SK-N-SH (cell line): ENCODE data around the gene ST6GALNAC1. TPM values are rescaled to one million over a fixed set of nuclear protein-coding genes. Genes with fewer than 3 reads are reported as not detected.

ENCODE experiments used
- CTCF ChIA-PET: fragments of 300-600, 350-600 bp; formaldehyde crosslinking; extraction: SDS; loops from one replicate; lab custom pipeline; 2021; lab: Yijun Ruan, JAX
- POLR2A ChIA-PET: fragments of 350-600 bp; sonication (Branson Sonifier 250); formaldehyde crosslinking; extraction: SDS; loops from one replicate; lab custom pipeline; 2020; ENCODE audit warnings: antibody characterized with exemption, inconsistent platforms; lab: Yijun Ruan, JAX
- DNase-seq: peaks from one replicate; pipeline ENCODE4 v3.0.0; 2012
- H2AFZ ChIP-seq: fragments of 200-600 bp; sonication (generic); 2 replicates; pipeline ENCODE4 v1.8.1; 2016; ENCODE audit warnings: antibody characterized with exemption, mild to moderate bottlenecking, low read depth
- H3F3A ChIP-seq: fragments of 200-600 bp; sonication (generic); replicated peaks from 2 replicates; pipeline ENCODE3; 2016; ENCODE audit warnings: antibody characterized with exemption, mild to moderate bottlenecking; ENCODE audit not compliant: insufficient read depth
- H3K27ac ChIP-seq, 2 experiments: fragments of 200-500 bp in 1 of 2; fragments of 200-600 bp in 1 of 2; sonication (Bioruptor generic) in 1 of 2; sonication (generic), shearing (Covaris generic) in 1 of 2; 2 replicates each; pipeline versions ENCODE4 v1.5.1 to v1.6.1; 2014 to 2016; ENCODE audit warnings: low read depth in 2 of 2, inconsistent platforms in 1 of 2, low read length in 1 of 2, mild to moderate bottlenecking in 1 of 2, mixed read lengths in 1 of 2
- H3K27me3 ChIP-seq: fragments of 200-600 bp; sonication (generic), shearing (Covaris generic); 2 replicates; pipeline ENCODE4 v1.6.1; 2016; ENCODE audit warnings: mixed run types; ENCODE audit not compliant: insufficient read depth
- H3K36me3 ChIP-seq, 2 experiments: fragments of 200-500 bp in 1 of 2; fragments of 200-600 bp in 1 of 2; sonication (Bioruptor generic) in 1 of 2; sonication (generic) in 1 of 2; replicated peaks in 1 of 2; 2 replicates each; pipeline versions ENCODE3 to v1.5.1; 2014 to 2016; ENCODE audit warnings: low read length in 1 of 2, mild to moderate bottlenecking in 1 of 2; ENCODE audit not compliant: insufficient read depth in 2 of 2, control insufficient read depth in 1 of 2
- H3K4me1 ChIP-seq, 2 experiments: fragments of 200-500 bp in 1 of 2; fragments of 200-600 bp in 1 of 2; sonication (Bioruptor generic) in 1 of 2; sonication (generic), shearing (Covaris generic) in 1 of 2; 2 replicates each; pipeline versions ENCODE4 v1.5.1 to v1.6.1; 2014 to 2016; ENCODE audit warnings: low read depth in 1 of 2, low read length in 1 of 2, mixed run types in 1 of 2; ENCODE audit not compliant: insufficient read depth in 2 of 2, control insufficient read depth in 1 of 2
- H3K4me2 ChIP-seq: fragments of 200-600 bp; sonication (generic), shearing (Covaris generic); 2 replicates; pipeline ENCODE4 v1.6.1; 2017; ENCODE audit warnings: mixed run types
- H3K4me3 ChIP-seq, 2 experiments: fragments of 200-500 bp in 1 of 2; fragments of 200-600 bp in 1 of 2; sonication (Bioruptor generic) in 1 of 2; sonication (generic), shearing (Covaris generic) in 1 of 2; 2 replicates each; pipeline versions ENCODE4 v1.5.1 to v1.8.1; 2014 to 2016; ENCODE audit warnings: low read depth in 2 of 2, inconsistent platforms in 1 of 2, low read length in 1 of 2, mild to moderate bottlenecking in 1 of 2, mixed read lengths in 1 of 2, moderate library complexity in 1 of 2
- H3K79me2 ChIP-seq: fragments of 200-600 bp; sonication (generic); 2 replicates; pipeline ENCODE4 v1.8.1; 2017; ENCODE audit warnings: mild to moderate bottlenecking; ENCODE audit not compliant: insufficient read depth
- H3K9ac ChIP-seq: fragments of 200-600 bp; sonication (generic); 2 replicates; pipeline ENCODE4 v1.6.1; 2017; ENCODE audit warnings: mixed run types
- H3K9me2 ChIP-seq: fragments of 200-600 bp; sonication (generic); 2 replicates; pipeline ENCODE4 v1.6.1; 2017; ENCODE audit warnings: mixed run types
- H3K9me3 ChIP-seq: fragments of 200-600 bp; sonication (generic); 2 replicates; pipeline ENCODE4 v1.6.1; 2017; ENCODE audit warnings: mixed run types, mild to moderate bottlenecking, moderate library complexity
- H4K20me1 ChIP-seq: fragments of 200-600 bp; sonication (generic); 2 replicates; pipeline ENCODE4 v1.6.1; 2017; ENCODE audit warnings: mild to moderate bottlenecking, mixed run types; ENCODE audit not compliant: insufficient read depth
- CHD2 ChIP-seq: fragments of 150-350 bp; IDR thresholded peaks from 2 replicates; pipeline ENCODE4 v1.6.1; 2018; ENCODE audit warnings: low read length; ENCODE audit not compliant: partially characterized antibody
- EP300 ChIP-seq, 2 experiments: IDR thresholded peaks; 2 replicates each; pipeline versions ENCODE4 v1.4.0 to v1.6.1; 2012; ENCODE audit warnings: borderline replicate concordance in 1 of 2, low read depth in 1 of 2, low read length in 1 of 2
- EZH2phosphoT487 ChIP-seq: fragments of 200-600 bp; sonication (generic); IDR thresholded peaks from 2 replicates; pipeline ENCODE4 v1.6.1; 2017; ENCODE audit warnings: low read depth, mixed run types, mild to moderate bottlenecking, antibody characterized with exemption, moderate library complexity, borderline replicate concordance
- FOSL2 ChIP-seq: IDR thresholded peaks from 2 replicates; pipeline ENCODE4 v1.4.0; 2012; ENCODE audit warnings: low read depth, mild to moderate bottlenecking, moderate library complexity, borderline replicate concordance
- MXI1 ChIP-seq: IDR thresholded peaks from 2 replicates; pipeline ENCODE4 v1.6.1; 2012; ENCODE audit warnings: mild to moderate bottlenecking, low read depth, low read length, improper control_type of control experiment
- RAD21 ChIP-seq: IDR thresholded peaks from 2 replicates; pipeline ENCODE4 v1.6.1; 2012; ENCODE audit warnings: mild to moderate bottlenecking, low read length
- RCOR1 ChIP-seq: fragments of 150-350 bp; IDR thresholded peaks from 2 replicates; pipeline ENCODE4 v1.6.1; 2017; ENCODE audit warnings: antibody characterized with exemption, low read length
- SIN3A ChIP-seq: IDR thresholded peaks from 2 replicates; pipeline ENCODE4 v1.6.1; 2012; ENCODE audit warnings: low read depth, mild to moderate bottlenecking, low read length, moderate library complexity, borderline replicate concordance
- TCF12 ChIP-seq: IDR thresholded peaks from 2 replicates; pipeline ENCODE4 v1.4.0; 2012
- WGBS: methylation state at CpG from one replicate; pipeline ENCODE4 v1.1.6; 2017; ENCODE audit warnings: low lambda C conversion rate; 5-methylcytosine and 5-hydroxymethylcytosine counted together
- polyA plus RNA-seq, 3 experiments: library from polyadenylated mRNA; depleted of rRNA; stranded (reverse); fragments of >200 nt; gene quantifications; 2 replicates each; pipeline ENCODE4 v1.2.3, GENCODE V29; 2012
- TF ChIP-seq, protein P1 (sequence below): IDR thresholded peaks from 2 replicates; pipeline ENCODE4 v1.6.1; 2012; ENCODE audit warnings: mild to moderate bottlenecking, low read depth, low read length, moderate library complexity
- TF ChIP-seq, protein P2 (sequence below): IDR thresholded peaks from 2 replicates; pipeline ENCODE4 v1.4.0; 2012; ENCODE audit warnings: low read depth, borderline replicate concordance

The ST6GALNAC1 gene
- polyA plus RNA-seq, 1 of the 3 experiments (the other 2 are of a cell fraction) = not detected

DNA sequence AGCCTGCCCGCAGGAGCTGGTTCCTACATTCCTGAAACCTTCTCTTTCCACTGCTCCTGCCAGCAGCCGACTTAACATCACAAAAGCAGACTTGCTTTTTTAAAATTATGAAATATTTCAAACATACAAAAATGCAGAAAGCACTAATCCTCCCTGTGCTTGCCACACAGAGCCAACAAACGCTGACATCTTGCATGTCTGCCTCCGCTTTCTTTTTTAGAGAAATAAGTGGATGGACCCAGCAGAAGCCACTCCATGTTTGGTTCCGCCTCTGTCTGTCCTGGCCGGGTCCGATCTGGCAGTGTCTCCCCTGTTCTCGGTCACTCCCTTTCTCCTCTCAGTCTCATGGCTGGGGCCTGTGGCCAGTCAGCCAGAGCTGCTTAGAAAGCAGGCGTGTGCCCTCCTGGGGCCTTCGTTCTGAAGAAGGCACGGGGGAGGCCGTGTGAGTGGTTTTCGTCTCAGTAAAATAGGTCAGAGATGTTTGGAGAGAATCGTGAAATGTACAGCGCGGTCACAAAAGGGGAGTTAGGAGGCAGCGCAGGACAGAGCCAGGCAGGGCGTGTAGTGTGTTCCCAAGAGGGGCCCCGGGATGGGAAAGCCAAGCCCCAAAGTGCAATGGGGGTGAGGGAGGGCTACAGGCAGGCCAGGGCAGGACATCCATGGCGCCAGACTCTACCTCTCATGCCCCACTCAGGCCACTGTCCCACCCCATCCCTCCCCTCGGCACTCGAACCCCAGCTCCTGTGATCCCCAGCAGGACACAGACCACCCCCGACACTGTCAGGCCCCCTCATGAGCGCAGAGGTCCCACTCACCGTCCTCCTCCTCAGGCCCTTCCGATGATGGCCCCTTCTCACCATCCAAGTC lies 44.0 kb upstream of the ST6GALNAC1 start:
- Histone ChIP-seq H3K4me1 (peaks cover 0 to 20% of the 10 kb centered on the region in 2 experiments; a peak in 1 of 4 replicates), H3K4me2 (no peak overlapping the region), H2AFZ (no peak overlapping the region), H3K27ac (peak overlapping the region in 1 of 2 experiments; percentile 13; a peak in 2 of 4 replicates), H3F3A (peaks cover 4% of the 10 kb centered on the region), H3K4me3 (no peak overlapping the region), H3K27me3 (no peaks in the 10 kb centered on the region), H3K79me2 (peaks cover 40% of the 10 kb centered on the region), H3K9ac (no peak overlapping the region), H3K9me3 (no peaks in the 10 kb centered on the region), H3K36me3 (peaks cover 12 to 30% of the 10 kb centered on the region in 2 experiments), H3K9me2 (no peaks in the 10 kb centered on the region), H4K20me1 (peaks cover 18% of the 10 kb centered on the region)
- ChIA-PET CTCF (interaction anchor here (0.6 to 12.2 kb wide), 11 partner anchors 10 to 379 kb away, joined by 3 to 255 read pairs (median 5); partner anchors contain the start of gene MXRA7), POLR2A (interaction anchor here (1.1 to 2.3 kb wide), 2 partner anchors 10 to 133 kb away, joined by 3 to 8 read pairs; no protein-coding TSS in a partner anchor)
- no peak for DNase-seq
- 88% methylated on average over 26 of the region's 26 CpGs for WGBS
- no peak for TF ChIP-seq SIN3A
- TF ChIP-seq EP300 (IDR thresholded peaks at IDR 0.05; ENCODE audit: borderline replicate concordance in 1 of 2, low read depth in 1 of 2, low read length in 1 of 2) = no peak
- TF ChIP-seq RCOR1 = no peak
- TF ChIP-seq, protein P1, sequence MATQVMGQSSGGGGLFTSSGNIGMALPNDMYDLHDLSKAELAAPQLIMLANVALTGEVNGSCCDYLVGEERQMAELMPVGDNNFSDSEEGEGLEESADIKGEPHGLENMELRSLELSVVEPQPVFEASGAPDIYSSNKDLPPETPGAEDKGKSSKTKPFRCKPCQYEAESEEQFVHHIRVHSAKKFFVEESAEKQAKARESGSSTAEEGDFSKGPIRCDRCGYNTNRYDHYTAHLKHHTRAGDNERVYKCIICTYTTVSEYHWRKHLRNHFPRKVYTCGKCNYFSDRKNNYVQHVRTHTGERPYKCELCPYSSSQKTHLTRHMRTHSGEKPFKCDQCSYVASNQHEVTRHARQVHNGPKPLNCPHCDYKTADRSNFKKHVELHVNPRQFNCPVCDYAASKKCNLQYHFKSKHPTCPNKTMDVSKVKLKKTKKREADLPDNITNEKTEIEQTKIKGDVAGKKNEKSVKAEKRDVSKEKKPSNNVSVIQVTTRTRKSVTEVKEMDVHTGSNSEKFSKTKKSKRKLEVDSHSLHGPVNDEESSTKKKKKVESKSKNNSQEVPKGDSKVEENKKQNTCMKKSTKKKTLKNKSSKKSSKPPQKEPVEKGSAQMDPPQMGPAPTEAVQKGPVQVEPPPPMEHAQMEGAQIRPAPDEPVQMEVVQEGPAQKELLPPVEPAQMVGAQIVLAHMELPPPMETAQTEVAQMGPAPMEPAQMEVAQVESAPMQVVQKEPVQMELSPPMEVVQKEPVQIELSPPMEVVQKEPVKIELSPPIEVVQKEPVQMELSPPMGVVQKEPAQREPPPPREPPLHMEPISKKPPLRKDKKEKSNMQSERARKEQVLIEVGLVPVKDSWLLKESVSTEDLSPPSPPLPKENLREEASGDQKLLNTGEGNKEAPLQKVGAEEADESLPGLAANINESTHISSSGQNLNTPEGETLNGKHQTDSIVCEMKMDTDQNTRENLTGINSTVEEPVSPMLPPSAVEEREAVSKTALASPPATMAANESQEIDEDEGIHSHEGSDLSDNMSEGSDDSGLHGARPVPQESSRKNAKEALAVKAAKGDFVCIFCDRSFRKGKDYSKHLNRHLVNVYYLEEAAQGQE = no peak
- TF ChIP-seq EZH2phosphoT487 = no peak

DNA sequence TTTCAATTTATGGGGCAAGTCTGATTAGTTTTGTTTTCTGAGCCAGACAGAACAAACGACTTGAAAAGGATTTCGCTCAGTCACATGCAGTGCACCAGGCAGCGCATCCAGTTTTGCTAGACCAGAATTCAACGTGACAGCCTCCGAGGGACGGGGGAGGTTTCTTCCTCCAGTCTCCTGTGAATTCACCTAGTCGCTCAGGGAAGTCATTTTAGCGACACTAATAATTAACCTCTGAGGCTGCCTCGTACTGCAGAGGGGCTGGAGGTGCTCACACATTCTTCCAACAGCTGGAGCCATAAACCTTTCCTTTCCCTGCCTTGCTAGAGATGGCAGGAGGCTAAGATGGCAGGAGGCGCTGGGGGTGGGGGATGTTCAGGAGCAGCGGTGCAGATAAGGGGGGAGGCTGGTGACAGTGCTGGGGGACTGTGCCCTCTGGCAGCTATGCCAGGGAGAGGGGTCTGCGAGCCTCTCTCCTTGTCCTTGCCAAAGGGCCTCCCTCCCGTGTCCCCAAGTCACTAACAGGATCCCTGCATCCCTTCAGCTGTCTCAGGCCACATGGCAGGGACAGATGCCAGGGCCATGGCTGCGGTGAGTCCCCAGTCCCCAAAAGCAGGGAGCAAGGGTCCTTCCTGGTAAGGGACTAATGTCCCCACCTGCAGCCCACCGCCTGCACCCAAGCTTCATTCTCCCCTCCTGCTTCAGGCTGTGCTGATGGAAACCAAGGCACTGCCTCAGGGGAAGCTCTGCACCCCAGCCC lies 43.2 kb upstream of the ST6GALNAC1 start:
- Histone ChIP-seq H3F3A (peaks cover 4% of the 10 kb centered on the region), H3K4me2 (no peak overlapping the region), H3K27me3 (no peaks in the 10 kb centered on the region), H3K9ac (no peak overlapping the region), H4K20me1 (peaks cover 16% of the 10 kb centered on the region), H3K4me3 (no peak overlapping the region), H3K9me3 (no peaks in the 10 kb centered on the region), H3K4me1 (peaks cover 0 to 28% of the 10 kb centered on the region in 2 experiments; a peak in 1 of 4 replicates), H3K9me2 (no peaks in the 10 kb centered on the region), H3K36me3 (peaks cover 14 to 36% of the 10 kb centered on the region in 2 experiments), H3K79me2 (peaks cover 32% of the 10 kb centered on the region), H2AFZ (no peak overlapping the region), H3K27ac (peak overlapping the region in 1 of 2 experiments; percentile 23; a peak in 2 of 4 replicates)
- ChIA-PET POLR2A (interaction anchor here (1.1 to 2.3 kb wide), 2 partner anchors 11 to 132 kb away, joined by 3 to 8 read pairs; no protein-coding TSS in a partner anchor), CTCF (interaction anchor here (1.0 to 12.2 kb wide), 12 partner anchors 11 to 380 kb away, joined by 3 to 255 read pairs (median 6); partner anchors contain the start of genes JMJD6, METTL23 and MXRA7)
- WGBS = 90% methylated on average over 14 of the region's 15 CpGs
- peak; percentile 75 for DNase-seq
- TF ChIP-seq TCF12 (no peak), FOSL2 (no peak), CHD2 (peak; percentile 22), RAD21 (peak; percentile 15; the same call in 1 of the 2 replicates), MXI1 (peak; percentile 73)
- TF ChIP-seq, protein P2, sequence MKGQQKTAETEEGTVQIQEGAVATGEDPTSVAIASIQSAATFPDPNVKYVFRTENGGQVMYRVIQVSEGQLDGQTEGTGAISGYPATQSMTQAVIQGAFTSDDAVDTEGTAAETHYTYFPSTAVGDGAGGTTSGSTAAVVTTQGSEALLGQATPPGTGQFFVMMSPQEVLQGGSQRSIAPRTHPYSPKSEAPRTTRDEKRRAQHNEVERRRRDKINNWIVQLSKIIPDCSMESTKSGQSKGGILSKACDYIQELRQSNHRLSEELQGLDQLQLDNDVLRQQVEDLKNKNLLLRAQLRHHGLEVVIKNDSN = no peak
